GM12872 (cell line): Measurements from ENCODE around the gene ANKRD22.

Experiments
- TF ChIP-seq, protein P1 (sequence below): IDR thresholded peaks from 3 replicates; pipeline ENCODE4 v1.5.1; 2011; ENCODE audit warnings: low read depth, mild to moderate bottlenecking, low read length, moderate library complexity; ENCODE audit not compliant: insufficient read depth

Gene ANKRD22

GRCh38 chr10:88851706-88852105 is at the start of gene ANKRD22:
Gene ANKRD22 (minus strand): TSS chr10:88851844. CDS start chr10:88851607, 237 bp downstream.
- TF ChIP-seq, protein P1, sequence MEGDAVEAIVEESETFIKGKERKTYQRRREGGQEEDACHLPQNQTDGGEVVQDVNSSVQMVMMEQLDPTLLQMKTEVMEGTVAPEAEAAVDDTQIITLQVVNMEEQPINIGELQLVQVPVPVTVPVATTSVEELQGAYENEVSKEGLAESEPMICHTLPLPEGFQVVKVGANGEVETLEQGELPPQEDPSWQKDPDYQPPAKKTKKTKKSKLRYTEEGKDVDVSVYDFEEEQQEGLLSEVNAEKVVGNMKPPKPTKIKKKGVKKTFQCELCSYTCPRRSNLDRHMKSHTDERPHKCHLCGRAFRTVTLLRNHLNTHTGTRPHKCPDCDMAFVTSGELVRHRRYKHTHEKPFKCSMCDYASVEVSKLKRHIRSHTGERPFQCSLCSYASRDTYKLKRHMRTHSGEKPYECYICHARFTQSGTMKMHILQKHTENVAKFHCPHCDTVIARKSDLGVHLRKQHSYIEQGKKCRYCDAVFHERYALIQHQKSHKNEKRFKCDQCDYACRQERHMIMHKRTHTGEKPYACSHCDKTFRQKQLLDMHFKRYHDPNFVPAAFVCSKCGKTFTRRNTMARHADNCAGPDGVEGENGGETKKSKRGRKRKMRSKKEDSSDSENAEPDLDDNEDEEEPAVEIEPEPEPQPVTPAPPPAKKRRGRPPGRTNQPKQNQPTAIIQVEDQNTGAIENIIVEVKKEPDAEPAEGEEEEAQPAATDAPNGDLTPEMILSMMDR = no peak

DNA sequence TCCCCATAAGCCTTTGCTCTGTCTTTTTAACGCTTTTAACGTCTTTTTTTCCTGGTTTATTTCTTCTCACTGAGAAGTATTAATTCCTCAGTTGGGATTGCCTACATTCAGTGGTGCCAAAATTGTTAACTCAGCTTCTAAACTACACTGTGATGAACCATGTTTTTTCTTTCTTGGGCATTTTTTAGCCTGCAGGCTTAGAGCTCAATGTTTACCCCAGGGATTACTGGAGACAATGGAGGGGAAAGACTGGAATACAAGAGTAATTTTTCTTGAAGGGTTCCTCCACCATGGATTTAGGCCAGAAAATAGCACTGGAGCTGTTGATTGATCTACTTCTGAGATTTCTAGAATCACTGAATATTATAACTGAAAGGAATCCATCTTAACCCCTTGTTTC is 48.2 kb upstream of the ANKRD22 start:
- TF ChIP-seq, protein P1 = no peak

GRCh38 chr10:88898727-88899126 is 47.1 kb upstream of the ANKRD22 start:
- TF ChIP-seq, protein P1 = no peak

DNA sequence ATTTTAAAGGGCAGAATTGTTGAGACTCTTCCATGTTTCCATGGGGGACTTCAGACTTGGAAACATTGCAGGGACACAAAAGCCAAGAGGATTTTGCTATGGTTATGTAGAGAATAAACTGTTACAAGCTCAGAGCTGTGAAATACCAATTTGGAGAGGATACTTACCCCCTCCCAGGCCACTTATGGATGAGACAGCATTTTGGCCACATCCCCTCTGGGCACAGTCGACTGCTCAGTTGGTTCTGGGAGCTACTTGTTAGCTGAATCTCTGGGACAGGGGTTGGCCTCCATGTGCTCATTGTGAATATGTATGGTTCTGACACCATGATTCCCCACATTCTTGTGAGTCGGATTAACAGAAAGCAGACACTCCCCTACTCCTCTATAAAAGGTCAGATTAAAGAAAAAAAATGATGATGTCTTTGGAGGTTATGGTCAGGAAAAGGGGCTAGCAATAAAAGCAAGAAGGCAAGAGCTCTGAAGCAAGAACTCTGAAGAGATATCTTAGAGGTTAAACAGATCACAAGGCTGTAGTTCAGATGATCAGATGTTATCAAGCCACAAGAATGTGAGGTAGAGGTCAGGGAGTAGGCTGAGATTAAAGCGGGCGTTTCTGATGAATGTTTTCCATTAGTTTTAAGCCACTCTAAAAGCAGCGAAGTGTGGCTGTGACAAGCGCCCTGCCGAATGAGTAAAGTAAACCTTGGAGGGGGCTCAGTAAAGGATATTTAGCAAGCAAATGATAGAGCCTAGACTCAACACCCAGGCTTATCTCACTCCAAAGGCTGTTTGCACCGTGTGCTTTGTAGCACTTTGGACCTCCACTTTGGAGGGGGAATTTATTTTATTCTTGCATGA is 45.6 kb upstream of the ANKRD22 start:
- TF ChIP-seq, protein P1 = no peak

- TF ChIP-seq, protein P1 = no peak
Measured at GRCh38 chr10:88896372-88896993, 44.8 kb upstream of the ANKRD22 start.

- TF ChIP-seq, protein P1 = no peak
Measured at GRCh38 chr10:88895250-88895649, 43.6 kb upstream of the ANKRD22 start.

DNA sequence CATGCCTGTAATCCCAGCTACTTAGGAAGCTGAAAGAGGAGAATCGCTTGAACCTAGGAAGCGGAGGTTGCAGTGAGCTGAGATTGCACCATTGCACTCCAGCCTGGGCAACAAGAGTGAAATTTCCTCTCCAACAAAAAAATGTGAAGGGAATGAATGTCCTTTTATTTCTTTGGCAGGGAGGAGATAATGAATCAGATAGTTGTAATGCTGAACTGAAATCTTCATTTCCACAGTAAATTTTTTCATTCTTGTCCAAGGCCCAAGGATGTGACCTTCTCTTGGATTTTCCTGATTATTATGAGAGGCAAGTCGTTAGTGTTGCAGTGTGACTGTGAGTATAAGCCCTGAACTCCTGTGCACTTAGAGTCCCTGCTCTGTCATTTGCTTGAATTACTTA is 42.0 kb upstream of the ANKRD22 start:
- TF ChIP-seq, protein P1 = no peak
